Measurements from ENCODE around the gene WAPL.
A peak's percentile ranks its signal among the peaks of the same experiment; 100 is the strongest.

The WAPL gene

GRCh38 chr10:86413046-86413728, 108.4 kb downstream of the WAPL start:
- DNase-seq (ENCODE audit: low read depth in 2 of 2): no peak

GRCh38 chr10:86411852-86412560, 109.6 kb downstream of the WAPL start:
- no peak for DNase-seq (ENCODE audit: low read depth in 2 of 2)

- no peak for DNase-seq (ENCODE audit: low read depth in 2 of 2)
Observed at GRCh38 chr10:86411281-86411841, 110.2 kb downstream of the WAPL start.

GRCh38 chr10:86410542-86411124, 111.0 kb downstream of the WAPL start:
- DNase-seq (ENCODE audit: low read depth in 2 of 2): no peak

- DNase-seq (ENCODE audit: low read depth in 2 of 2): no peak
Observed at GRCh38 chr10:86409183-86409582, 112.4 kb downstream of the WAPL start.

- DNase-seq (ENCODE audit: low read depth in 2 of 2): no peak
Observed at GRCh38 chr10:86403183-86403797, 118.3 kb downstream of the WAPL start.

DNA sequence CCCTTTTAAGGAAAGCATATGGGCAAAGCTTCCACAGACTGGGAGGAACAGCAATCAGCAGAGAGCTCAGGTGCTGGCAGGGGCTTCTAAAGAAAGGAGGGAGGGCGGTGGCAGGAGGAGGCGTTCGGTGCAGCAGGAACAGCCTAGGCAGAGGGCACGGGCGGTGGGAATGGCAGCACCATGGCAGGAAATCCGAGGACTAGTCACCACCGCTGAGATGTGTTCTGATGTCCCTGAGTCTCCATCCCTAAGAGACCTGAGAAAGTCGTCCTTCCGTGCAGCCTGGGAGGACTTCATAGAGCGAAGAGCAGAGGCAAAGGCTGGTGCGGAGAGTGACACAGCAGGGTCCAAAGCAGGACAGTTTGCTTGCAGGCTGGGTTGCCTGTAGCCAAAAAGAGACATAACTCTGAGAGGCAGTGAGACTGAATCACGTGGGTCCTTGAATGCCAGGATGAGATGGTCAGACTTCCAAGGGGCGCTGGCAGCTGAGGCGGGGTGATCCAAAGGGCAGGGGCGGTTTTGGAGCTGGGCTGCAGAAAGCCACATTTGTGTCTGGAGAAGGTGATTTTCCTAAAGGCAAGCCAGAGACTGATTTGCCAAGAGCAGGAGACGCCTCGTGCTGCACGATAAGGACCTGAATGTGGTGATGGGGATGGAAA, 119.2 kb downstream of the WAPL start:
- no peak for DNase-seq (ENCODE audit: low read depth in 2 of 2)

- peak in 1 of 2 donors; percentile 19 for DNase-seq (ENCODE audit: low read depth in 2 of 2)
Observed at GRCh38 chr10:86401588-86402282, 119.9 kb downstream of the WAPL start.

GRCh38 chr10:86400705-86401587, 120.6 kb downstream of the WAPL start:
- peak; percentile 66 to 78 for DNase-seq (ENCODE audit: low read depth in 2 of 2)

- DNase-seq (ENCODE audit: low read depth in 2 of 2): peak; percentile 84 to 87
Observed at GRCh38 chr10:86399879-86400704, 121.5 kb downstream of the WAPL start.

DNA sequence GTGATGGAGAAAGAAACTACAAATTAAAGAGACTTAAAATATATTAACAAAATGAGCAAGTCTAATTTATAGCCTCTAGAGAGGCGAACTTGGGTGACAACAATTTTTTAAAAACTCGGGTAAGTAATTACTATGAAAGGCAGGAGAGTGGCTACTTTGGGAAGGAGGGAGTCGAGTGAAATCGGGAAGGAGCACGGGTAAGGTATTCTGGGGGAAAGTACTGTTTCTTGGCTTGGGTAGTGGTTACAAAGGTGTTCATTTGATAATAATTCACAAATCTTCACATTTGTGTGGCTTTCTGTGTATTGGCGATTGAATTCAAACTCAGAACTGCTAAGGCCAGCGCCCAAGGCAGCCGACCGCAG, 122.1 kb downstream of the WAPL start:
- no peak for DNase-seq (ENCODE audit: low read depth in 2 of 2)

GRCh38 chr10:86397120-86397519, 124.5 kb downstream of the WAPL start:
- DNase-seq (ENCODE audit: low read depth in 2 of 2): no peak

DNA sequence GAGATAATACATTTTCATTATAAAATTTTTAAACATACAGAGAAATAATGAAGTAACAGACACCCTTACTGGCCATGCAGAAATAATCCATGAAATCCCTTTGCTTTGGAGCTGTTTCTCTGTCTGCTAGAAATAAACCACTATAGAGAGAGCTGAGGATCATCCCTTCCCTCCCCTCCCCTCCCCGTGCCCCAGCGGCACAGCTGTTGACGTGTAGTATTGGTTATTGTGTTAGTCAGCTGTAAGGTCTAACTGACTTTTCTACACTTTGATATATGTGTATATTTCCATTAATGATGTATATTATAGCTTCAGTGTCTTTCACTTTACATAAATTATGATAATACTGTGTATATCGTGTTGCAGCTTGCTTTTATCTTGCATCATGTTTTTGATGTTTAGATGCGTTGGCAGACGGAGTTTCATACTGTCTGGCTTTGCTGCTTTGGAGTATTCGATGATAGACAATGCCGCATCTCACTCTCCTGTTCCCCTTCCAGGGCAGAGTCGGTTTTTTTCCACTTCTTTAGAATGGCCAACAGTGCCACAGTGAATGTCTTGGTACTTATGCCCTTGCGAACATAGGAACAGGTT, 127.6 kb downstream of the WAPL start:
- no peak for DNase-seq (ENCODE audit: low read depth in 2 of 2)

DNA sequence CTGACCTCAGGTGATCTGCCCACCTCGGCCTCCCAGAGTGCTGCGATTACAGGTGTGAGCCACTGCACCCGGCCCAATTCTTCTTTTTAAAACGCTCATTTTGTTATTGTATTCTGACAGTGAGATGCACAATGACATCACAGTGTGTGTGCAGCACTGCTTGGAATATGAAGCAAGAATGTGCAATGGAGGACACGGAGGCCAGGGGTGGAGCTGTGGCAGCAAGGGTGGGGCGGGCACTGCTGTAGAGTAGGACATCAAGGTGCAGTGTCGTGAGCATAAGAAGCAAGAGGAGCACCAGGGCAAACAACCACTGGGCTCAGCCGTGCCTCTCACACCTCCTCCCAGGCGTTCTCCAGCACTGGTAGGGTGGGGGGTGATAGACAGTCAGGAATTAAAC, 128.2 kb downstream of the WAPL start:
- no peak for DNase-seq (ENCODE audit: low read depth in 2 of 2)

GRCh38 chr10:86392723-86393094, 128.9 kb downstream of the WAPL start:
- no peak for DNase-seq (ENCODE audit: low read depth in 2 of 2)

GRCh38 chr10:86391986-86392722, 129.4 kb downstream of the WAPL start:
- DNase-seq (ENCODE audit: low read depth in 2 of 2): no peak

DNA sequence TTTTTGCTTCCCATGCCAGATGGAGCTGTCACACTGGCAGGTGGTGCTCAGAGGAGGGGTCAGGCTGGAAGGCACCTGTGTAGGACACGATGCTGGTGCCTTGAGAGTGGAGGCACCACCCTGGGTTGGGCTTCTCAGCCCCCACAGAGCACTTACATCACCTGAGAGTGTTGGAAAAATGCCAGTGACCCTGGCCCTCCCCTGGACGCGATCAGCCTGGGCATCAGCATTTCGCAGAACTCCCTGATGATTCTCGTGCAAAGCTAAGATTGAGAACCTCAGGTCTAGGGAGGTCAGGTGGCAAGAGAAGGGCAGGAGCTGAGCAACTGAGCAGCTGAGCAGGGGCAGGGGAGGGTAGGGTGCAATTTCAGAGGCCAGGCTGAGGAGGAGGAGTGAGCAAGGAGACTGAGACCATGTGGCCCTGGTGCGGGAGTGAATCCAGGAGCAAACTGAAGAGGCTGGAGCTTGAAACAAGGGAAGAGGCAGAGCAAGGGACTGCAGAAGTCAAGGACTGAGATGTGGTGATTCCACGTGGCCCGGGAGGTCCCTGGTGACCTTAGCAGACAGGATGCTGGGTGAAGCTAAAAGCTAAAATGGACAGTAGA, 130.3 kb downstream of the WAPL start:
- DNase-seq (ENCODE audit: low read depth in 2 of 2): no peak
